Stimulated activated CD8-positive, alpha-beta memory T cell treated with anti-CD3 and anti-CD28 coated beads, Interleukin-4, amount 100 ng/mL, for 1 hour (primary cell): ENCODE data around the gene ABHD4.
"Not testable (repeated sequence)": the region's sequence is repeated elsewhere in the genome, so short reads cannot be mapped to it uniquely, and the experiment has no call there.

Experiments
- DNase-seq, 2 donors: peaks; one replicate each; pipeline ENCODE4 v3.0.0-alpha.2; 2020; ENCODE audit warnings: low read depth in 2 of 2, low spot score in 1 of 2

ABHD4 gene

GRCh38 chr14:22623047-22623446, 24.9 kb downstream of the ABHD4 start:
- no peak for DNase-seq

- DNase-seq = no peak
Observed at GRCh38 chr14:22626590-22626989, 28.5 kb downstream of the ABHD4 start.

GRCh38 chr14:22627506-22628263, 29.6 kb downstream of the ABHD4 start:
- DNase-seq = no peak

- no peak for DNase-seq
Observed at GRCh38 chr14:22629361-22629760, 31.3 kb downstream of the ABHD4 start.

- DNase-seq = no peak
Observed at GRCh38 chr14:22630066-22630465, 32.0 kb downstream of the ABHD4 start.

GRCh38 chr14:22630486-22630885, 32.4 kb downstream of the ABHD4 start:
- no peak for DNase-seq

GRCh38 chr14:22634233-22634900, 36.3 kb downstream of the ABHD4 start:
- no peak for DNase-seq

- not testable (repeated sequence) for DNase-seq
Observed at GRCh38 chr14:22635980-22636379, 37.9 kb downstream of the ABHD4 start.

GRCh38 chr14:22640192-22640591, 42.1 kb downstream of the ABHD4 start:
- DNase-seq = no peak

- DNase-seq = no peak
Observed at GRCh38 chr14:22641846-22642245, 43.7 kb downstream of the ABHD4 start.

- DNase-seq = no peak
Observed at GRCh38 chr14:22644305-22644635, 46.2 kb downstream of the ABHD4 start, which contains the start of gene OR6J1. TSS of gene OR6J1 (minus strand) at chr14:22644352. CDS start at chr14:22634811, 9,541 bp downstream.

- no peak for DNase-seq
Observed at GRCh38 chr14:22646570-22647254, 48.6 kb downstream of the ABHD4 start.

GRCh38 chr14:22648506-22648905, 50.4 kb downstream of the ABHD4 start:
- DNase-seq = no peak

- DNase-seq = no peak
Observed at GRCh38 chr14:22650046-22650739, 52.1 kb downstream of the ABHD4 start.

GRCh38 chr14:22650960-22651521, 52.9 kb downstream of the ABHD4 start:
- no peak for DNase-seq

- DNase-seq = no peak
Observed at GRCh38 chr14:22651586-22651985, 53.5 kb downstream of the ABHD4 start.

- peak in 1 of 2 donors; percentile 11 for DNase-seq
Observed at GRCh38 chr14:22653012-22653621, 55.0 kb downstream of the ABHD4 start.

- DNase-seq = no peak
Observed at GRCh38 chr14:22656226-22656625, 58.1 kb downstream of the ABHD4 start.

- no peak for DNase-seq
Observed at GRCh38 chr14:22656945-22657731, 59.0 kb downstream of the ABHD4 start.

GRCh38 chr14:22657861-22658260, 59.8 kb downstream of the ABHD4 start:
- DNase-seq = no peak
